HG02981 (cell line): ENCODE results near the gene MRPS5.
"Not testable (repeated sequence)": the region's sequence is repeated elsewhere in the genome, so short reads cannot be mapped to it uniquely, and the experiment has no call there.

Experiments used
- ATAC-seq: cut with Tn5 transposase; IDR thresholded peaks from one replicate; pipeline ENCODE4 v1.9.1; 2021; ENCODE audit warnings: mild to moderate bottlenecking, moderate library complexity; ENCODE audit not compliant: unreplicated experiment

The MRPS5 gene

GRCh38 chr2:95047629-95048510 lies 73.7 kb downstream of the MRPS5 start:
- no peak for ATAC-seq

GRCh38 chr2:95046371-95047112 lies 75.1 kb downstream of the MRPS5 start:
- ATAC-seq, result no peak

- ATAC-seq, result no peak
Measured at GRCh38 chr2:95044601-95045000, 77.0 kb downstream of the MRPS5 start.

GRCh38 chr2:95043300-95044093 lies 78.1 kb downstream of the MRPS5 start:
- ATAC-seq, result no peak

GRCh38 chr2:95042472-95043271 lies 78.9 kb downstream of the MRPS5 start:
- no peak for ATAC-seq

GRCh38 chr2:95041824-95042442 lies 79.7 kb downstream of the MRPS5 start:
- ATAC-seq, result no peak

GRCh38 chr2:95041060-95041823 lies 80.4 kb downstream of the MRPS5 start:
- no peak for ATAC-seq

- ATAC-seq, result no peak
Measured at GRCh38 chr2:95040426-95040825, 81.2 kb downstream of the MRPS5 start.

- ATAC-seq, result no peak
Measured at GRCh38 chr2:95039978-95040377, 81.6 kb downstream of the MRPS5 start.

GRCh38 chr2:95039363-95039762 lies 82.2 kb downstream of the MRPS5 start:
- no peak for ATAC-seq

- no peak for ATAC-seq
Measured at GRCh38 chr2:95038635-95039298, 82.8 kb downstream of the MRPS5 start.

GRCh38 chr2:95037841-95038585 lies 83.6 kb downstream of the MRPS5 start:
- not testable (repeated sequence) for ATAC-seq

- ATAC-seq, result no peak
Measured at GRCh38 chr2:95037384-95037839, 84.2 kb downstream of the MRPS5 start.

- ATAC-seq, result no peak
Measured at GRCh38 chr2:95036596-95037383, 84.8 kb downstream of the MRPS5 start.
